CD4-positive, alpha-beta T cell treated with Interferon gamma for 1 hour (primary cell): Measurements from ENCODE around the gene ZNF155.

ENCODE experiments used
- DNase-seq: peaks from one replicate; pipeline ENCODE4 v3.0.0-alpha.2; 2020

Gene ZNF155

GRCh38 chr19:44005973-44006372, 22.0 kb downstream of the ZNF155 start:
- no peak for DNase-seq

- no peak for DNase-seq
These were observed 23.5 kb downstream of the ZNF155 start for GRCh38 chr19:44007473-44007872.

GRCh38 chr19:44010468-44010867, 26.5 kb downstream of the ZNF155 start:
- DNase-seq, result no peak

- DNase-seq, result no peak
These were observed 35.5 kb downstream of the ZNF155 start for GRCh38 chr19:44019498-44019897.

GRCh38 chr19:44021221-44021620, 37.2 kb downstream of the ZNF155 start:
- DNase-seq, result no peak

- DNase-seq, result no peak
These were observed 40.9 kb downstream of the ZNF155 start for GRCh38 chr19:44024900-44025216.

GRCh38 chr19:44025217-44025936, 41.4 kb downstream of the ZNF155 start, which contains the start of gene ZNF222:
Gene ZNF222, plus strand, starts transcription at chr19:44025379. Its CDS starts 58 bp downstream, at chr19:44025437.
- DNase-seq, result peak; percentile 81

- DNase-seq, result no peak
These were observed 42.6 kb downstream of the ZNF155 start for GRCh38 chr19:44026622-44027021.

GRCh38 chr19:44032001-44032610, 48.1 kb downstream of the ZNF155 start:
- DNase-seq, result no peak

- DNase-seq, result no peak
These were observed 58.2 kb downstream of the ZNF155 start for GRCh38 chr19:44042147-44042546.
